Spinal cord (tissue), 10 donors: ENCODE measurements around the gene ZDHHC19. TPM values are rescaled to one million over a fixed set of nuclear protein-coding genes. Genes with fewer than 3 reads are reported as not detected.

Experiments used
- DNase-seq, 6 donors: peaks; one replicate each; pipeline versions ENCODE4 v3.0.0 to v3.0.0-alpha.2; 2013 to 2015; ENCODE audit warnings: low spot score in 6 of 6, low read depth in 4 of 6
- H3K27ac ChIP-seq: one replicate; pipeline ENCODE4 v1.5.1; 2013; ENCODE audit warnings: low read depth, low read length, control low read depth
- H3K27me3 ChIP-seq: one replicate; pipeline ENCODE4 v1.6.1; 2013; ENCODE audit warnings: low read length; ENCODE audit not compliant: control insufficient read depth, insufficient read depth
- H3K36me3 ChIP-seq: one replicate; pipeline ENCODE4 v1.6.1; 2013; ENCODE audit warnings: low read length; ENCODE audit not compliant: control insufficient read depth, insufficient read depth
- H3K4me1 ChIP-seq: one replicate; pipeline ENCODE4 v1.6.1; 2013; ENCODE audit warnings: low read length; ENCODE audit not compliant: control insufficient read depth, insufficient read depth
- H3K4me3 ChIP-seq: one replicate; pipeline ENCODE4 v1.5.1; 2013; ENCODE audit warnings: low read depth, low read length, control low read depth
- H3K9me3 ChIP-seq: one replicate; pipeline ENCODE4 v1.6.1; 2013; ENCODE audit warnings: low read length; ENCODE audit not compliant: control insufficient read depth, insufficient read depth
- WGBS: methylation state at CpG from one replicate; pipeline ENCODE4 v1.1.5; 2013; ENCODE audit warnings: missing lambda C conversion rate; ENCODE audit not compliant: insufficient coverage; 5-methylcytosine and 5-hydroxymethylcytosine counted together
- polyA plus RNA-seq, 2 donors: library from polyadenylated mRNA; unstranded; fragments of 120-200 nt; gene quantifications; one replicate each; pipeline ENCODE4 v1.2.1, GENCODE V29; 2013; ENCODE audit not compliant: insufficient read length in 2 of 2
- small RNA-seq: library from RNA; depleted of rRNA; stranded (forward); fragments of <200 nt; gene quantifications from one replicate; pipeline ENCODE3, GENCODE V24; 2014; ENCODE audit warnings: low replicate concordance
- total RNA-seq, 2 donors: library from RNA; depleted of rRNA in 1 of 2; stranded (reverse); fragments of 120-200 nt in 1 of 2; fragments of >200 nt in 1 of 2; gene quantifications; one replicate each; pipeline versions ENCODE4 v1.2.3 to v1.2.4, GENCODE V29; 2013 to 2014
- donor health status: healthy.

The ZDHHC19 gene
- total and polyA plus RNA-seq, 4 donors = 0.30 to 2.5 (median 0.97) TPM

DNA sequence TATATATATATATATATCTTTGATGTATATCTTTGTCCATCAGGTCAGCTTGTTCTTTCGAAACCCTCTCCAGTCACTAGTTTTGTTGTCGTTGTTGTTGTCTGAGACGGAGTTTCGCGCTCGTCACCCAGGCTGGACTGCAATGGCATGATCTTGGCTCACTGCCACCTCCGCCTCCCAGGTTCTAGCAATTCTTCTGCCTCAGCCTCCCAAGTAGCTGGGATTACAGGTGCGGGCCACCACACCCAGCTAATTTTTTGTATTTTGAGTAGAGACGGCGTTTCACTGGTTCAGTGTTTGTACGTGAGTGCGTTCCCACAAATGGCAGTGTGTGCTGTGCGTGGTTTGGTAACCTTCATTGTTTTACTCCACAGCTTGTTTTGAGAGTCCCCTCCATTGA, 51.7 kb downstream of the ZDHHC19 start:
- DNase-seq = no peak
- H3K9me3 ChIP-seq = no peaks in the 10 kb centered on the region
- WGBS = 97% methylated on average over 9 of the region's 13 CpGs
- H3K4me1 ChIP-seq = peaks cover 15% of the 10 kb centered on the region
- no peak overlapping the region for H3K27ac ChIP-seq
- no peak overlapping the region for H3K4me3 ChIP-seq
- no peaks in the 10 kb centered on the region for H3K36me3 ChIP-seq
- H3K27me3 ChIP-seq = no peaks in the 10 kb centered on the region

GRCh38 chr3:196156160-196156559, 55.0 kb downstream of the ZDHHC19 start:
- Histone ChIP-seq H3K4me3 (no peak overlapping the region), H3K27ac (no peak overlapping the region), H3K36me3 (no peaks in the 10 kb centered on the region), H3K27me3 (no peaks in the 10 kb centered on the region), H3K9me3 (no peaks in the 10 kb centered on the region), H3K4me1 (peaks cover 7% of the 10 kb centered on the region)
- no peak for DNase-seq
- 52% methylated on average over 5 of the region's 6 CpGs for WGBS

DNA sequence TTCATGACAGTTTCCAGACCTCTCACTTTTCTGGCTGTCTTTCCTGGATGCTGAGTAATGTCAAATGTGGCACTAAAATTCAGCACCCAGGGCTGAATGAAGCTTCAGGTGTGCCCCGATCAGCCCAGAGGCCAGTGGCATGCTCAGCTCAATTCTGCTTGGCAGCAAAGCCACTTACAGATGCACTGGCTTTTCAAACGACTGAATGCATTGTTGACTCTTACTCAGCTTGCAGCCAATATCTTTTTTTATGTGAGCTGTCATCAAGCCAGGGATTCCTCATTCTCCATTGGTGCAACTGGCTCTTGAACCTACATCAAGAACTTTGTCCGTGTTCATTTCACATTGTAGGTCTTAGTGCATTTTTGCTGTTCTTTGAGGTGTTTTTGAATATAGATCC, 60.7 kb downstream of the ZDHHC19 start:
- no peak overlapping the region for H3K27ac ChIP-seq
- H3K9me3 ChIP-seq = no peaks in the 10 kb centered on the region
- no peaks in the 10 kb centered on the region for H3K4me1 ChIP-seq
- H3K27me3 ChIP-seq = no peaks in the 10 kb centered on the region
- WGBS = 35% methylated on average over 2 of the region's 3 CpGs
- H3K4me3 ChIP-seq = no peak overlapping the region
- H3K36me3 ChIP-seq = no peaks in the 10 kb centered on the region
- no peak for DNase-seq

- DNase-seq = no peak
- H3K27me3 ChIP-seq = no peaks in the 10 kb centered on the region
- no peak overlapping the region for H3K27ac ChIP-seq
- no peaks in the 10 kb centered on the region for H3K4me1 ChIP-seq
- H3K36me3 ChIP-seq = no peaks in the 10 kb centered on the region
- H3K9me3 ChIP-seq = no peaks in the 10 kb centered on the region
- no peak overlapping the region for H3K4me3 ChIP-seq
- 100% methylated on average over 2 of the region's 7 CpGs for WGBS
Measured at GRCh38 chr3:196149831-196150301, 61.3 kb downstream of the ZDHHC19 start.

- no peak overlapping the region for H3K4me3 ChIP-seq
- H3K9me3 ChIP-seq = no peaks in the 10 kb centered on the region
- H3K27me3 ChIP-seq = no peaks in the 10 kb centered on the region
- H3K36me3 ChIP-seq = no peaks in the 10 kb centered on the region
- no peaks in the 10 kb centered on the region for H3K4me1 ChIP-seq
- DNase-seq = no peak
- no peak overlapping the region for H3K27ac ChIP-seq
- WGBS = 56% methylated on average over 4 of the region's 10 CpGs
Measured at GRCh38 chr3:196149375-196149774, 61.8 kb downstream of the ZDHHC19 start.

Small RNA genes within 50 kb of the gene (small RNA-seq; reads per million reads assigned to genes)
- not detected for gene RF00019

Other genes starting within 250 kb of the ZDHHC19 start
- 100 to 1,000 TPM in 1 of 2 donors, 10 to 100 TPM in 1; 91.4 to 159 TPM for gene TFRC, start 129.3 kb downstream of the ZDHHC19 start, total RNA-seq
- gene TFRC, start 129.3 kb downstream of the ZDHHC19 start, polyA plus RNA-seq = 10 to 100 TPM; 60.8 to 75.3 TPM
- under 1 TPM; 0.33 to 0.69 TPM for gene SLC51A, start 5.1 kb upstream of the ZDHHC19 start, total RNA-seq
- 10 to 100 TPM in 1 of 2 donors, 1 to 10 TPM in 1; 8.6 to 15.4 TPM for gene SLC51A, start 5.1 kb upstream of the ZDHHC19 start, polyA plus RNA-seq
- 10 to 100 TPM; 38.1 to 41.7 TPM for gene PCYT1A, start 76.3 kb upstream of the ZDHHC19 start, total RNA-seq
- 10 to 100 TPM; 30.4 to 39.5 TPM for gene PCYT1A, start 76.3 kb upstream of the ZDHHC19 start, polyA plus RNA-seq
- gene DYNLT2B, start 106.8 kb upstream of the ZDHHC19 start, total RNA-seq = 10 to 100 TPM in 1 of 2 donors, 1 to 10 TPM in 1; 7.9 to 35.2 TPM
- 10 to 100 TPM; 65.5 to 76.7 TPM for gene DYNLT2B, start 106.8 kb upstream of the ZDHHC19 start, polyA plus RNA-seq
- gene TM4SF19, start 127.0 kb upstream of the ZDHHC19 start, total RNA-seq = not detected
- under 1 TPM in 1 of 2 donors, not detected in 1; 0.57 TPM for gene TM4SF19, start 127.0 kb upstream of the ZDHHC19 start, polyA plus RNA-seq
- 10 to 100 TPM; 25.0 to 43.4 TPM for gene UBXN7, start 221.0 kb upstream of the ZDHHC19 start, total RNA-seq
- 10 to 100 TPM; 21.8 to 28.2 TPM for gene UBXN7, start 221.0 kb upstream of the ZDHHC19 start, polyA plus RNA-seq